LNCAP (cell line): ENCODE results near the gene CYTH2.

Experiments
- CTCF ChIP-seq: fragments of 450-650 bp; IDR thresholded peaks from 2 replicates; pipeline ENCODE4 v1.5.1; 2017; ENCODE audit warnings: mild to moderate bottlenecking

Gene CYTH2

GRCh38 chr19:48511321-48511731 is 42.2 kb downstream of the CYTH2 start:
- TF ChIP-seq CTCF: no peak

- TF ChIP-seq CTCF: no peak
Observed at GRCh38 chr19:48511800-48512503, 42.8 kb downstream of the CYTH2 start, which contains the start of gene LMTK3. TSS of gene LMTK3 (minus strand) at chr19:48511835. CDS start at chr19:48511576, 259 bp downstream.

- TF ChIP-seq CTCF: no peak
Observed at GRCh38 chr19:48512504-48513288, 43.5 kb downstream of the CYTH2 start.

GRCh38 chr19:48513289-48514122 is 44.3 kb downstream of the CYTH2 start:
- TF ChIP-seq CTCF: no peak

GRCh38 chr19:48514123-48514458 is 44.9 kb downstream of the CYTH2 start:
- TF ChIP-seq CTCF: no peak

GRCh38 chr19:48516536-48516935 is 47.4 kb downstream of the CYTH2 start:
- no peak for TF ChIP-seq CTCF

- no peak for TF ChIP-seq CTCF
Observed at GRCh38 chr19:48518207-48518606, 49.0 kb downstream of the CYTH2 start.
